Measurements from ENCODE around the gene HPCAL1.

The HPCAL1 gene

DNA sequence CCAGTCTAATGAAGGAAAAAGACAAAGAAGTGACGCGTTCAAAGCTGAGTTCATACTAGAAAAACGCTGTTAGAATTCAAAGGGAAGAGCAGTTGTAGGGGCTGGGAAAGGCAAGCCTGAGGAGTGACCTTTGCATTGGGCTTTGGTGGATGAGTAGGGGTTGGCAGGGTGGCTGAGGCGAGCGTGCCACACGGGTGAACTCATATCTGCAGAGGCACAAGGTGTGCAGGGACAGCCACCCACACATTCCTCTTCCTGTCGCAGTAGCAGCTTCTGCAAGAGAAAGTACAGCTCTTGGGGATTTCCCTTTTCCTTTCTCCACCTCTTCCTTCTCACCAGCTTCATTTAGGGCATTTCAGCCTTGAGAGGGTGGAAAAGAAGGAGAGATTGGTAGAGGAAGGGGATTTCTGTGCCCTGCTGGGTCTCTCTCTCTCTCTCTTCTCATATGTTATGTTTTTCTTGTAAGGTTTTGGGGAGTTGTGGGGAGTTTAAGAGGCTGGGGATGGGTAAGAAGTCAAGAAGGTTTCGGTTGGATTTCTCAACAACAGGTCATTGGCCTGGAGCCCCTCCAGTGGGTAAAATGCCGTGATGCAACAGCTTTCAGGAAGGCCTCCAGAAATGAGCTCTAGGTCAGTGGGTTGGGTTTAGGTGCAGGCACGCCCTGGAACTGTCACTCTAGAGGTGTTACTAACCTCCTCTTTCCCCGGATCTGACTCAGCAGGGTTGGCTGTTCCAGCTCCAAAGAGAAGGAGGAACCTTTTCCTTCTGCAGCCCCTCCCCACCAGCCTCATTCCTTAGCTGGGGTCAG is 105.3 kb downstream of the HPCAL1 start:
- DNase-seq (ENCODE audit: low read depth) = peak; percentile 25

DNA sequence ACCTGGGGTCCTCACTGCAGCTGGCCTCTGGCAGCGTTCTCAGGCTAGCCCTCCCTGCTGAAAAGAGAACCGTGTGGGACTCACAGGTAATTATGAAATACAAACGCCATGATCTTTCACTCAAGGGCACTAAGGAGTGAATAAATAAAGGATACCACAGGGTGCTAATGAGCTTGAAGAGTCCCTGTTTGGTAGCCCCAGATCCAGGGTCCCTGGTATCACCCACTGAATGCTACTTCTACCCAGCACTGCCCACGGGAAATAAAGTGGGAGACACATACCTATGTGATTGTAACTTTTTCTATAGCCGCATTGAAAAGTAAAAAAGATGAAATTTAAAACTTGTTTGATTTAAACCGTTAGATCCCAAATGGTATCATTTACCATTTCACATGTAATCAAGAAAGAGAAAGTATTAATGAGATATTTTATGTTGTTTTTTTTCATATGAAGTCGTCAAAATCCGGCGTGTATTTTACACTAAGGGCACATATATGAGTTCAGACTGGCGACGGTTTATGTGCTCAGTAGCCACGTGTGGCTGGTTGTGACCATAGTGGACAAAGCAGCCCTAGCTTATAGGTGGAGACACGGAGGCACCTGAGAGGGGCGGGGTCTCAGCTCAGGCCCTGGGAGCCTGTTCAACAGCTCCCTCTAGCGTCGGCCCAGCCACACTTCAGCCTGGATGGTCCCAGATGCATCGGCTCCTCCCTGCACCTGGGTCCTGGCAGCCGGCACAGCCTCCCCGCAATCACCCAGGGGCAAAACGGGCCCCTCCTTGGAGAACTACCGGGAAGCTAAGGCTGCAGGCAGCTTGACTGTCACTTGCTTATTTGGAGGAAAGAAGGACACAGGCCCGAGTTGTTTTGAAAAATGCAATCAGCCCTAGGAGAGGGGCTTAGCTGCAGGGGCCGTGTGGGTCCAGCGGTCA is 106.2 kb downstream of the HPCAL1 start:
- peak; percentile 59 for DNase-seq (ENCODE audit: low read depth)

DNA sequence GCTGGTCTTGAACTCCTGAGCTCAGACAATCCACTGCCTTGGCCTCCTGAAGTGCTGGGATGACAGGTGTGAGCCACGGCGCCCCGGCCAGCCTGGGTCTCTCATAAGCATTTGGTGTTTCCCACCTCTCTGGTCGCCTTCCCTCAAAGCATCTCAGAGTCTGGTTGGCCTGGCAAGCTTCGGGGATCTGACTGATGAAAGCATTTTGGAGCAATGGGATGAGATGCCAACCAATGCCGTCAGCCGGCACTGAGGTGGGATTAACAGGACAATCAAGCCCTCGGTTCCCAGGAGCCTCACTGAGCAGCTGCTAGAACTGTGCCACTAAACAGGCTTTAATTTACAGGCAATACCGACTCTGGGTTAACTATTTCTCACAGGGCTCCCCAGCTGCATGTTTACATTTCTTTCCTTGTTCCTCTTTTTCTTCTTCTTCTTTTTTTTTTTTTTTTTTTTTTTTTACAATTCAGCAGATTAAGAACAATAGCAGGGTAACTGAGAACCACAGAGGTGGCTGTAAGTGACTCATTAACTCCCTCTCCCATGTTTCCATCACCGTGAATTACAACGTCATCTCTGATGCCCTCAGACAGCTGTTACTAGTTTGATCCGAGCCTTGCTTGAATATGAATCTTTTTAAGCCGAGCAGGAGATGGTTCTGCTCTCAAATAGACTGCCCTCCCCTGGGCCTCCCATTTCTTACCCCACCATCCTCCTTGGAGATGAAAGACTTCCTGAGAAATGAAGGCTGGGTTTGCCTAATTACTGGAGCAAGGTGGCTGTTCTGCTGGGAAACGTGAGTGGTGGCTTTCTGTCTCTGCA is 107.5 kb downstream of the HPCAL1 start:
- DNase-seq (ENCODE audit: low read depth) = no peak

DNA sequence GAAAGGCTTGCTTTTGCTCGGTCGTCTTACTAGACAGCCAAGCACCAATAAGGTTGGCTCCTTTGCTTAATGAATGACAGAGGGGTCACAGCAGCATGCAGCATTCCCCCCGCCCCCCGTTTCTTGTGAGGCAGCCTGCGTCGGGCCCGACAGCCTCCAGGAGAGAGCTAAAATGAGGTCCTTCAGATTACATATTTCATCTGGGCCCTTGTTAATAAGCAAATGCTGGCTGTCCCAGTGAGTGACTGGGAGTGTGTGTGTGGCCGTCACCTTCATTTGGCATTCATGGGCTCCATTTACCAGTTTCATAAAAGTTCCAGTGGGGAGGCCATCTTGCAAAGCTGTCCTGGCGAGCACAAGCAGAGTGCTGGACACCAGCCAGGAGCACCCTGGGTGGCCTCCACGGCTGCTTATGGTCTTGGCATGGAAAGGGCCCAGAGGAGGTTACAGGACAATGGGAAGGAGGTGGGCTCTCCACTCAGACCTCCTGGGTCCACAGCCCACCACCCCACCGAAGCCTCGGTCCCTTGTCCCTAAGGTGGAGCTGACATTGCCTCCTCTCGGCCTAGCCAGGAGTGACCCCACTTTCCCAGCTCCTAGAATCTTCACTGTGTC is 108.2 kb downstream of the HPCAL1 start:
- DNase-seq (ENCODE audit: low read depth) = no peak

DNA sequence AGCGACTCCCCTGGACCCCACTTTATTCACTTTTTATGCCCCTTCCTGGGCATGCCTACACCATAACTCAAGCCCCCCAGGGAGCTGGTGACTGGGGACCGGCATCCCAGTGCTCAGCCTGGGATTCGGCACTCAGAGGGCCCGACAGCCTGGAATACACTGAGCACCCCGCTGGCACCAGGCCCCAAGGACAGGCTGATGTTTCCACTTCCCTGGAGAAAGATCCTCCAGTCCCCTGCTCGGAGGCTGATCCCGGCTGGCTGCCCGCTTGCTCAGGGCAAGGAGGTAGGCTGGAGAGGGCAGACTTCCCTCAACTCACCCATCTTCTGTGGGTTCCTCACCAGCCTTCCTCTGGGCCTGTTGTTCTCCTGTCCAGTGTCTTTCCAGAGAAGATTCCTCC is 108.9 kb downstream of the HPCAL1 start:
- no peak for DNase-seq (ENCODE audit: low read depth)

DNA sequence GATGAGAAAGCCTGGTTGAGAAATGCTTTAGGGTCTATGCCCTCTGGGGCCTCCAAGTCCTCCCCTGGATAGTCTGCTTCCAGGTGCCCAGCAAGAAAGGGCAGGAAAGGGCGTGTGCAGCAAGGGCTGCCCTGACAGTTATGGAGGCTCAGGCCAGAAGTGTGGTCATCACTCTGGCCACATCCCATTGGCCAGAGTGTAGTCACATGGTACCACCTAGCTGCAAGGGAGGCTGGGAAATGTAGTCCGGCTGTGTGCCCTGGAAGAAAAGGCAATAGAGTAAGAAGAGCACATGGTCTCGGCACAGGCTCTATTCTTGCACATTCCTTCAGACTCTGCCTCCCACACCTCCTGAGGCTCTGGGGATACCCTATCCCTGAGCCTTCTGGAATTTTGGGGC is 109.7 kb downstream of the HPCAL1 start:
- DNase-seq (ENCODE audit: low read depth) = no peak

DNA sequence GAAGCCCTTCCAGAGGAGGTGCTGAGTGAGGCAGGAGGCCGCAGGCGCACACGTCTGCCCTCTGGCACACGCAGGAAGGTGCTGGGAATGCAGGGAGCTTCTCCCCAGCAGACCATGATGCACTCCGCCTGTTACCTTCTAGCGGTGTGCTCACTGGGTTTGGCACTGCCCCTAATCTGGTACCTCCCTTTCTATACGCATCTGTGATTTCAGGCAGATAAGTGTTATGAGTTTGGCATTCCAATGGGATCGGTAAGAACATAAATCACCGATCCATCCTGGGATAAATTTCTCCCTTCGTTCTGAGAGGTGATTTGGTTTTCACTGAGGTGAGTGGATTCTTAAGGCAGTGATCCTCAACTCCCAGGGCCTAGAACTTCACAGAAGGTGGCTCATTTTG is 110.8 kb downstream of the HPCAL1 start:
- DNase-seq (ENCODE audit: low read depth) = no peak

DNA sequence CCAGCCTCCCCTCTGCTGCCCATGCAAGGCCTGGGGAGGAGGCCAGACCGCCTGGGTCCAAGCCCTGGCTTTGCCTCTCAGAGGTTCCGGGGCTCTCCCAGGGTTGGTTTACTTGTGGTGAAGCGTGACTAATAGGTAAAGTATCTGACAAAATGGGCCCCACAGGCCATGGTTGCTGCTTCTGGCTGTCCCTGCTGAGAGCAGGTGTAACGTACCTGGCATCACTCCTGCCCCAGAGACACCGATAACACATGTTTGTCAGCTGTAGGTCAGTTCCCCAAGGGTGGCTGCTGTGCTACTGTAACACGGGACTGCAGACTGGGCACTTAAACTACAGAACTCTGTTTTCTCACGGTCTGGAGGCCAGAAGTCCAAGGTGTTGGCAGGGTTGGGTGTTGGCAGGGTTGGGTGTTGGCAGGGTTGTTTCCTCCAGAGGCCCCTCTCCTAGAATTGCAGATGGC is 111.3 kb downstream of the HPCAL1 start:
- no peak for DNase-seq (ENCODE audit: low read depth)

DNA sequence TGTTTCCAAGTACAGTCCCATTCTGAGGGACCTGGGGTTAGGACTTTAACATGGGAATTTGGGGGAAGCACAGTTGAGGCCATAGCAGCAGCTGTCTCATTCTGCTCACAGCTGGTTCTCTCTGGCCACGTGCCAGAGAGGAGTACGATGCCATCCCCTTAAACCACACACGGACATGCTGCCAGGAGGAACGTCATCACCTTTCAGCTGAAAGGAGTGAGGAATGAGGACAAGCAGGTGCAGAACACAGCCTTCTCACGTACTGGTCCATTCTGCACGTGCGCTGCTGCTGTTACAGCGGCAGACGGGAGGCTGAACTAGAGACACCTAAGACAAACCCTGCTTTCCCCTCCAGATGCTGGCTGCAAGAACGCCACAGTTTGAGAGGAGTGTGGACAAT is 111.9 kb downstream of the HPCAL1 start:
- DNase-seq (ENCODE audit: low read depth) = no peak

DNA sequence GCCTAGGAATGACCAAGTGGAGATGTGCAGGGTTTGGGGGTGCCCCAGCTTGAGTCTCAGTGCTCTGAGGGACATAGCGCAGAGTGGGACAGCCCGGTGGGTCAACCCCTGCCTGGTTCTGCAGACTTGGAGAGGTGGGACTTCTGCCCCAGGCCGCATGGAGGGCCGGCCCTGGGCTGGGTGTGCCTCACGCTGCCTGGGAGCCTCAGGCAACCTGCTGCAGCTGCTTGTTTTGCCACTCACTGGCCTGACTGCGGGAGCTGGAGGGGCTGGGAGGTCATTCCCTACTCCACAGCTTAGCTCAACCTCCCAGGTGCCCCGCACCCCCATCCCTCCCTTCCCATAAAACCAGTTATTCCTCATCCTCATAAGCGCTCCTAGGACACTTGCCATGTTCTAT is 112.3 kb downstream of the HPCAL1 start:
- no peak for DNase-seq (ENCODE audit: low read depth)

DNA sequence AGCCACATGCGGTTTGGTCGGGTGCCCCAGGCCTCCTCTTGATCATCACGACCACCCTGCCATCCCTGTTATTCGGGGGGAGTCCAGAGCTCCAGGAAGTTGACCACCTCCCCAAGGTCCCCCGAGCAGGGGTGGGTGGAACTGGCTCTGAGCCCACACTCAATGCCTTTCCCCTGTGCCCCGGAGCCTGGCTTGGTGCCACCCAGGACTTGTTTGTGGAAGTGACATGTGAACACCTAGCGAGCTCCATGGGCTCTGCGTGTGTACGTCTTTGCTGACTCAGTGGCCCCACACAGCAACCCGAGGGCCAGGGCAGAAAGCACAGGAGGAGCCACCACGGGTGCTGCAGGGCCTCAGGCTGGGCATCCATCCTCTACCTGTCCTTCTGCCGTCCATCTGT is 112.9 kb downstream of the HPCAL1 start:
- DNase-seq (ENCODE audit: low read depth) = no peak

DNA sequence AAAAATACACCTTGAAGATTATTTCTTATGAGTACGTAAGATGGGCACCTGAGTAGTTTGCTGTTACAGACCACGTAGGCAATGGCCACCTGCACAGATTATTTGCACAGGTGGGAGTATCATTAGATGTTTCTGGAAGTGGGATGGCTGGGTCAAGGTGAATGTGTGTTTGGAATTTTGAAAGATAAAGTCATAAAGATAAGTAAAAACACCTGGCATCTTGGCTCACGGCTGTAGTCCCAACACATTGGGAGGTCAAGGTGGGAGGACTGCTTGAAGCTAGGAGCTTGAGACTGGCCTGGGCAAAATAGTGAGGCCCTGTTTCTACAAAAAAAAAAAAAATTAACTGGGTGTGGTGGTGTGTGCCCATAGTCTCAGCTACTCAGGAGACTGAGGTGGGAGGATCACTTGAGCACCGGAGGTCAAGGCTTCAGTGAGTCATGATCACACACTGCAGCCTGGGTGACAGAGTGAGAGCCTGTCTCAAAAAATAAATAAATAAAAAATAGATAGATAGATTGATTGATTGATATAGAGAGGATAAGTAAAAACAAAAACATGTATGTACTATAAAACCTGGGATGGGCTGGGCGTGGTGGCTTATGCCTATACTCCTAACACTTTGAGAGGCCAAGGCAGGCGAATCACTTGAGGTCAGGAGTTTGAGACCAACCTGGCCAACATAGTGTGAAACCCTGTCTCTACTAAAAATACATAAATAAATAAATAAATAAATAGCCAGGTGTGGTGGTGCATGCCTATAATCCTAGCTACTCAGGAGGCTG is 115.0 kb downstream of the HPCAL1 start:
- DNase-seq (ENCODE audit: low read depth) = no peak

DNA sequence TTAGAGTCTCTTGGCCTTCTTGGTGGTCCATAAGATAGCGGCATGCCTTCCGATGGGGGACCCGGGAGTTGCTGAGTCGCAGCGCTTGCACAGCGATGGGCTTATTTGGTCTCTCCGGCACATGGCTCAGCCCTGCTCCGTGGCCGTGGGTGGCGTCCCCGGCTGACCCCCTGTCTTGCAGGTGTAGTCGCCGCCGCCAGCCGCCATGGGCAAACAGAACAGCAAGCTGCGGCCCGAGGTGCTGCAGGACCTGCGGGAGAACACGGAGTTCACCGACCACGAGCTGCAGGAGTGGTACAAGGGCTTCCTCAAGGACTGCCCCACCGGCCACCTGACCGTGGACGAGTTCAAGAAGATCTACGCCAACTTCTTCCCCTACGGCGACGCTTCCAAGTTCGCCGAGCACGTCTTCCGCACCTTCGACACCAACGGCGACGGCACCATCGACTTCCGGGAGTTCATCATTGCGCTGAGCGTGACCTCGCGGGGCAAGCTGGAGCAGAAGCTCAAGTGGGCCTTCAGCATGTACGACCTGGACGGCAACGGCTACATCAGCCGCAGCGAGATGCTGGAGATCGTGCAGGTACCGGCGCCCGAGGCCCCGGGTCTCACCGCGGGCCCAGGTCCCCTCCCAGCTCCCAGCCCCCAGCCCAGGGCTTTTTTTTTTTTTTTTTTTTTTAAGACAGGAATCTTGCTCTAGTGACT is 117.0 kb downstream of the HPCAL1 start:
- no peak for DNase-seq (ENCODE audit: low read depth)

DNA sequence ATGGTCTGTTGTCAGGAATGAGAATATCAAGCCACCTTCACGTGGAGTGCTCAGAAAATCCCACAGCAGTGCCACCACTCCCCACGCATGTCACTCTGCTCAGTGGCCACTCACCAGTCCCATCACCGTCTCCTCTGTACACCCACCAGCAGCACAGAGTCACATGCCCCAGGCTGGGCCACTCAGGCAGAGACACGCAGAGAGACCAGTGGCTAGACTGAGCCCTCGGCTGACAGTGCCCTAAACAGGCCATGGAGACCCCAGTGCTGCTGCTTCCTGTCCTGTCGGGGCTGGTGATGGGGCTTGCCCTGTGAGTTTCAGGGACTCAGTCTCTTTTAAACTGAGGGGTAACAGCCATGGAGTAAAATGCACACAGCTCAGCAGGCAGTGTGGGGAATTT is 119.5 kb downstream of the HPCAL1 start:
- DNase-seq (ENCODE audit: low read depth) = no peak

DNA sequence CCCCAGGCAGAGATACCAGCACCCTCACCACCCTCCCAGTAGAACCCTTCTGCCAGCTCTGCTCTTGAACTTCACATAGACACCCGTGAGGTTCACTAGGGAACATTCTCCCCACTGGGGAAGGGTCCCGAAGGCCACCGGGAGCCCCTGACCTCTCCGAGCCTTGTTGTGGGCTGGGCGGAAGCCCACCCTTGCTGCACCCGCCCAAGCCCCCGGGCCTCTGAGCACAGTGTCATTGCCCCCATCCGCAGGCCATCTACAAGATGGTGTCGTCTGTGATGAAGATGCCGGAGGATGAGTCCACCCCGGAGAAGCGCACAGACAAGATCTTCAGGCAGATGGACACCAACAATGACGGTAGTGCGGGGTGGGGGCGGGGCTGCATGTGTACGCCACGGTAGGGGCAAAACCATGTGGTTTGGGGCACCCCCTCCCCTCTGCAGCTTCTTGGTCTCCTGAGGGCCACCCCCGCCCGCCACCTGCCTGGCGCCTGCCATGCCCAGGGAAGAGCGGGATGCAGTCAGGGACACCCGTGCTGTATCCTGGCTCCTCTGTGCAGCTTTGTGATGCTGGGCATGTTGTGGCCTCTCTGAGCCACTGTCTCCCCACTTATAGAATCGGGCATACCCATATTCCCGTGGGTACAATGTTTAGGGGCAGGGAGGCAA is 120.2 kb downstream of the HPCAL1 start:
- DNase-seq (ENCODE audit: low read depth) = no peak

DNA sequence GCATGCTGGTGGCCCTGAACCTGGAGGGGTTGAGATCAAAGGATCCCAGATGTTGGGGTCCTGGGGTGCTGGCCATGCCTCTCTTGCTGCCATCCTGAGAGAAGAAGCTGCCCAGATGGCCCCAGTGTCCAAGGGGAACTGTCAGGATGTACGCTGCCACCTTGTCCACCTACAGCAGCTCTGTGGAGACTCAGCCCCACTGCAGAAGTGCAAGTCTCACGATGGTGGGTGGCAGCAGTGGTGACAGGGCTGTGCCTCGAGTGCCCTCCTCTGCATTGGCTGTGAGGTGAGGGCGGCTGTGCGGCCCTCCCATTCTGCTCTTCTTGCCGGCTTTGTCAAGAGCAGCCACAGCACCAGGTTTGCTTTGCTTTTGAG is 120.7 kb downstream of the HPCAL1 start:
- DNase-seq (ENCODE audit: low read depth) = no peak

DNA sequence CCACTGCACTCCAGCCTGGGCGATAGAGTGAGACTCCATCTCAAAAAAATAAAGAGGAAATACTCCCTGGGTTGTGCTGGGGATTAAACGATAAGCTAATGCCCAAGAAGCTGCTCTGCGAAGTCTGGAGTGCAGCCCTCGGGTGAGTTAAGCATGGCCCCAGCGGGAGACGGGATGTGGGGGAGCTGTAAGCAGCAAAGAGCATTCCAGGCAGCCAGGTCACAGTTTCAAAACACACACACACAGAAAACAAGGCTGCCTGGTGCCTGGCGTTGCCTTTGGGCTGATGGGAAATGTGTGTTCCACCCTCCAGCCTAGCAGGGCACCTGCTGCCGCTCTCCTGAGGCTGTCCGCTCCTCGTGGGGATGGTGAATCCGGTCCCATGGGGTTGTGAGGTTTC is 121.3 kb downstream of the HPCAL1 start:
- DNase-seq (ENCODE audit: low read depth) = no peak

DNA sequence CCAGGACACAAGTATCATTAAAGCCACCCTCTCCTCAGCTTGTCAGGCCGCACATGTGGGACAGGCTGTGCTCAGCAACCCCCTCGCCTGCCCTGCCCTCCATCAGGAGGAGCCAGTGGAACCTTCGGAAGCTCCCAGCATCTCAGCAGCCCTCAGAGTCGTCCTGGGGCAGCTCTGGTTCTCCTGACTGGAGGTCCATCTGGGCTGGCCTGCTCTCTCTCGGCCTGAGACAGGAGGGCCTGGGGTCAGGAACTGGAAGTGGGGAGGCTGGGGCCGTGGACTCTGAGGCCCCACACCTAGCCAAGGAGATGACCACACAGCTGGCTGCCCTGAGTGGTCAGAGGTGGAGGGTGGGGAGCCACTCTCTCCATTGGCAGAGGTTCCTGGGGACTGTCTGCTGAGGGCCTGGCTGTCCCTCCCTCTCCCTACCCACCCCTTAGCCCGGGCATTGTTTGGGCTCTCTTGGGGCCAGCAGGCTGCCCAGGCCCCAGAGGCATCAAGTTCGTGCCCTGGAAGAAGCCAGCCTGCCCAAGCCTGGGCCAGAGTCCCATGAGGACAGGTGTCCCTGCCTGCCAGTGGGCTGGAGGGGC is 122.3 kb downstream of the HPCAL1 start:
- no peak for DNase-seq (ENCODE audit: low read depth)

DNA sequence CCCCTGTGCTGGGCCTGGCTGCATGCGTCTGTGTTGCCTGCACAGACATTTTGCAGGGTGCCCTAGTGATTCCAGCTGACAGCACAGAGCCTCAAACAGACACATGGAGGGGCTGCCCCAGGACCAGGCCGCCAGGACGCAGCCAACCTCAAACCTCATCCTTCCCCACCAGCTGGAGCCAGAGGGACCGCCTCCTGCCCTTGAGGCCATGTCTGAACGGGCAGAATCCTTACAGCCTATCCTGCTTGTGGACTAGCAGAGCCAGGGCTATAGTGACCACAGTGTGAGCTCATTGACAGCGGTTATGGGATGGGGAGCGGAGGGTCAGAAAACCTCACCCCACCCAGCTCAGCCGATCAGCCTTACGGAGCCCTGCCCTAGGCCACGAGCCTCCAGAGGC is 123.0 kb downstream of the HPCAL1 start:
- DNase-seq (ENCODE audit: low read depth) = no peak
